Spleen (tissue), 11 donors: ENCODE data around the gene GRID2. TPM values are rescaled to one million over a fixed set of nuclear protein-coding genes. Genes with fewer than 3 reads are reported as not detected.
"Not testable (repeated sequence)": the region's sequence is repeated elsewhere in the genome, so short reads cannot be mapped to it uniquely, and the experiment has no call there.

Source experiments
- DNase-seq: peaks from one replicate; pipeline ENCODE4 v3.0.0-alpha.2; 2020
- H3K27ac ChIP-seq, 8 donors: fragments of 200-600 bp; sonication (generic) in 7 of 8; 1 replicate in 4 of 8; 2 replicates in 4 of 8; pipeline versions ENCODE4 v1.5.0 to v1.8.0; 2016 to 2021; ENCODE audit warnings: inconsistent platforms in 4 of 8, mild to moderate bottlenecking in 4 of 8, moderate library complexity in 1 of 8
- H3K27me3 ChIP-seq, 7 donors: fragments of 200-600 bp; sonication (generic) in 6 of 7; replicated peaks in 1 of 7; 1 replicate in 4 of 7; 2 replicates in 3 of 7; pipeline versions ENCODE4 v1.5.0 to v1.8.0; 2016 to 2021; ENCODE audit warnings: inconsistent platforms in 3 of 7, mild to moderate bottlenecking in 1 of 7
- H3K36me3 ChIP-seq, 6 donors: fragments of 200-600 bp; sonication (generic) in 5 of 6; 1 replicate in 4 of 6; 2 replicates in 2 of 6; pipeline versions ENCODE4 v1.5.0 to v1.8.0; 2016 to 2021; ENCODE audit warnings: inconsistent platforms in 2 of 6
- H3K4me1 ChIP-seq, 6 donors: fragments of 200-600 bp; sonication (generic) in 5 of 6; 1 replicate in 3 of 6; 2 replicates in 3 of 6; pipeline versions ENCODE4 v1.5.0 to v1.8.0; 2016 to 2021; ENCODE audit warnings: inconsistent platforms in 3 of 6
- H3K4me3 ChIP-seq, 8 donors: fragments of 200-600 bp; sonication (generic) in 7 of 8; 1 replicate in 4 of 8; 2 replicates in 4 of 8; pipeline versions ENCODE4 v1.5.0 to v1.8.0; 2016 to 2021; ENCODE audit warnings: inconsistent platforms in 4 of 8, mild to moderate bottlenecking in 4 of 8, moderate library complexity in 2 of 8
- H3K9me3 ChIP-seq, 8 donors: fragments of 200-600 bp; sonication (generic) in 7 of 8; 1 replicate in 4 of 8; 2 replicates in 4 of 8; pipeline versions ENCODE4 v1.5.0 to v1.8.0; 2016 to 2021; ENCODE audit warnings: inconsistent platforms in 4 of 8
- POLR2A ChIP-seq, 3 donors: fragments of 450-650 bp; IDR thresholded peaks; one replicate each; pipeline ENCODE4 v1.5.1; 2017; ENCODE audit warnings: antibody characterized with exemption in 3 of 3, mild to moderate bottlenecking in 1 of 3
- POLR2AphosphoS5 ChIP-seq, 3 donors: sonication (generic); formaldehyde crosslinking; IDR thresholded peaks; one replicate each; pipeline ENCODE4 v1.5.1; 2017; ENCODE audit warnings: antibody characterized with exemption in 3 of 3
- WGBS, 5 donors: extraction: QIAGEN DNeasy Blood & Tissue Kit in 3 of 5; methylation state at CpG; one replicate each; pipeline versions ENCODE4 v1.1.5 to v1.1.7; 2013 to 2018; 5-methylcytosine and 5-hydroxymethylcytosine counted together
- intact Hi-C: fragments of 100-400 bp; cut with DNase I; formaldehyde crosslinking; loops from one replicate; pipeline ENCODE4 v1.15.0; 2023; ENCODE audit warnings: low total_unique reads
- polyA plus RNA-seq, 3 donors: library from polyadenylated mRNA; stranded (reverse); fragments of 200-250 nt; gene quantifications; one replicate each; pipeline ENCODE4 v1.2.1, GENCODE V29; 2013
- total RNA-seq, 7 donors: library from RNA; depleted of rRNA in 3 of 7; stranded (reverse); fragments of >200 nt in 3 of 7; fragmentation: NEBNext Ultra II Directional in 4 of 7; extraction: Animal tissue kit (Norgen Biotek cat#: 25700) in 4 of 7; gene quantifications; one replicate each; pipeline versions ENCODE4 v1.1.0 to v1.2.1, GENCODE V29; 2016 to 2021
- TF ChIP-seq, protein P1 (sequence below), 11 experiments: fragments of 200-600 bp in 7 of 11; fragments of 450-650 bp in 4 of 11; sonication (generic) in 4 of 11; IDR thresholded peaks in 8 of 11; conservative IDR thresholded peaks in 3 of 11; 1 replicate in 7 of 11; 2 replicates in 4 of 11; pipeline versions ENCODE4 v1.4.0 to v1.8.0; 2016 to 2021; ENCODE audit warnings: antibody characterized with exemption in 11 of 11, inconsistent platforms in 4 of 11, mild to moderate bottlenecking in 1 of 11
- donor health status: healthy with polysubstance abuse.
- donor health status: DM: no; HTN: no; CAD: no; lungs with moderate emphysema.
- donor health status: DM: no; HTN: no; CAD: no.
- donor health status: Bipolar disorder and iron deficiency.
- donor health status: healthy.
- donor health status: DM: no; HTN: no; CAD: no.
- donor health status: DM: yes; HTN: yes; CAD: no.

The GRID2 gene
- total and polyA plus RNA-seq, 10 donors: 0.03 to 0.92 (median 0.22) TPM; not detected in 4

DNA sequence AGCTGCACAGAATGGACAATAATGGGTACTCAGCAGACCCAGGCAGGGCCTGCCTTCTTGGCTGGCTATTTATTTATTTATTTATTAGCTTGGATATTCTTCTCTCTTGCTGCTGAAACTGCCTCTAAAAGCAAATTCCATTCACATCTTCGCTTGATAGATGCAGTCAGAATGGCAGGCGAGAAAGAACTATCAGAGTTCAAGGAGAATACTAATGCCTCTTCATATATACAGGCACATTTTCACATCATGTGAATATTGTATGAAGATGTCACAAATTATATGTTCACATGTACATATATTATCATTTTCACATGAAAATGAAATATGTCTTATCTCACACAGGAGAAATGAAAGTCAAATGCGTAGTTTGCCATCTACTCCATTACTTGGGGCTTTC, 1045.1 kb downstream of the GRID2 start:
- Histone ChIP-seq H3K27ac (no peak overlapping the region), H3K9me3 (no peaks in the 10 kb centered on the region), H3K27me3 (no peaks in the 10 kb centered on the region), H3K4me3 (no peak overlapping the region), H3K36me3 (no peaks in the 10 kb centered on the region), H3K4me1 (no peaks in the 10 kb centered on the region)
- intact Hi-C loops: no loop called here
- TF ChIP-seq, protein P1, sequence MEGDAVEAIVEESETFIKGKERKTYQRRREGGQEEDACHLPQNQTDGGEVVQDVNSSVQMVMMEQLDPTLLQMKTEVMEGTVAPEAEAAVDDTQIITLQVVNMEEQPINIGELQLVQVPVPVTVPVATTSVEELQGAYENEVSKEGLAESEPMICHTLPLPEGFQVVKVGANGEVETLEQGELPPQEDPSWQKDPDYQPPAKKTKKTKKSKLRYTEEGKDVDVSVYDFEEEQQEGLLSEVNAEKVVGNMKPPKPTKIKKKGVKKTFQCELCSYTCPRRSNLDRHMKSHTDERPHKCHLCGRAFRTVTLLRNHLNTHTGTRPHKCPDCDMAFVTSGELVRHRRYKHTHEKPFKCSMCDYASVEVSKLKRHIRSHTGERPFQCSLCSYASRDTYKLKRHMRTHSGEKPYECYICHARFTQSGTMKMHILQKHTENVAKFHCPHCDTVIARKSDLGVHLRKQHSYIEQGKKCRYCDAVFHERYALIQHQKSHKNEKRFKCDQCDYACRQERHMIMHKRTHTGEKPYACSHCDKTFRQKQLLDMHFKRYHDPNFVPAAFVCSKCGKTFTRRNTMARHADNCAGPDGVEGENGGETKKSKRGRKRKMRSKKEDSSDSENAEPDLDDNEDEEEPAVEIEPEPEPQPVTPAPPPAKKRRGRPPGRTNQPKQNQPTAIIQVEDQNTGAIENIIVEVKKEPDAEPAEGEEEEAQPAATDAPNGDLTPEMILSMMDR (IDR thresholded peaks at IDR 0.05 in 8 of 11, conservative IDR thresholded peaks at IDR 0.05 in 3 of 11): no peak
- TF ChIP-seq POLR2AphosphoS5 (IDR thresholded peaks at IDR 0.05): no peak
- no peak for TF ChIP-seq POLR2A (IDR thresholded peaks at IDR 0.05)
- no peak for DNase-seq
- WGBS, 5 donors: 88 to 96% (median 93%) methylated on average over 3 of the region's 3 CpGs

DNA sequence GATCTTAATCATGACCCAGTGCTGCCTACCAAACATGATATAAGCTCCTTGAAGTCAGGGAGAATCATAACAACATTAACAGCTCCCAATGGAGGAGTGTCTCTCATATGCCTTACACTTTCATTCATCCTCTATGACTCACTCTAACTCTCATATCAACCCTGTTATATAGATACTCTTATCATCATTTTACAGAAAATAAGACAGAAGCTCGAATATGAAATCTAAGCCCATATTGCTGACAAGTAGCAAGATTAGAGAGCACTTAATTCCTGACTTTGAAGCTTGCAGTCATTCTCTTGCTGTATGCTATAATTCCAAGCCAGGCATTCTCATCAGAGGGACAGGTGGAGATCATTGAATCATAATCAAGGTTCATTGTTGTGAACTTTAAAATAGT, 1048.1 kb downstream of the GRID2 start:
- Histone ChIP-seq H3K4me1 (no peaks in the 10 kb centered on the region), H3K27me3 (no peaks in the 10 kb centered on the region), H3K36me3 (no peaks in the 10 kb centered on the region), H3K4me3 (no peak overlapping the region), H3K9me3 (no peaks in the 10 kb centered on the region), H3K27ac (no peak overlapping the region)
- WGBS, 5 donors: 55 to 68% (median 65%) methylated on average over 1 of the region's 1 CpG
- TF ChIP-seq, protein P1 (IDR thresholded peaks at IDR 0.05 in 8 of 11, conservative IDR thresholded peaks at IDR 0.05 in 3 of 11): no peak
- TF ChIP-seq POLR2A (IDR thresholded peaks at IDR 0.05): no peak
- TF ChIP-seq POLR2AphosphoS5 (IDR thresholded peaks at IDR 0.05): no peak
- intact Hi-C loops: no loop called here
- no peak for DNase-seq

DNA sequence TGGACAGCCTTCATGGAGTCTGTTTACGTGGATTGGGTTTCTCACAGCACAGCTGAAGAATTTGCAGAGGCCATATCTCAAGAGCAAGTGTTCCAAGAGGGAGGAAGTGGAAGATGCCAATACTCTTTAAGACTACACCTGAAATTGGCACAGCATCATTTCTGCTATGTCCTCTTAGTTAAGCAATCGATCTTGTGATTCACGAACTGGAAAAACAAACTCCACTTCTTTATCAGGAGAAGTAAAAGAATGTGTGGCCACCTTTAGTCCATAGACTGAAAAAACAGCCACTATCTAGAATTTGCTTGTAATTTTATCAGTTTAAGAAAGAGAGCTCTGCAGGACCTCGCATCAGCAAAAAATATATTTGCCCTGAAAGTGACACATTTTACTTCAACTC, 1051.6 kb downstream of the GRID2 start:
- Histone ChIP-seq H3K4me3 (no peak overlapping the region), H3K9me3 (no peaks in the 10 kb centered on the region), H3K27me3 (no peaks in the 10 kb centered on the region), H3K36me3 (no peaks in the 10 kb centered on the region), H3K27ac (no peak overlapping the region), H3K4me1 (no peaks in the 10 kb centered on the region)
- intact Hi-C loops: no loop called here
- TF ChIP-seq POLR2AphosphoS5 (IDR thresholded peaks at IDR 0.05) (no peak), POLR2A (IDR thresholded peaks at IDR 0.05) (no peak)
- TF ChIP-seq, protein P1 (IDR thresholded peaks at IDR 0.05 in 8 of 11, conservative IDR thresholded peaks at IDR 0.05 in 3 of 11): no peak
- DNase-seq: no peak
- 68 to 95% (median 87%) methylated on average over 4 of the region's 4 CpGs for WGBS, 5 donors

DNA sequence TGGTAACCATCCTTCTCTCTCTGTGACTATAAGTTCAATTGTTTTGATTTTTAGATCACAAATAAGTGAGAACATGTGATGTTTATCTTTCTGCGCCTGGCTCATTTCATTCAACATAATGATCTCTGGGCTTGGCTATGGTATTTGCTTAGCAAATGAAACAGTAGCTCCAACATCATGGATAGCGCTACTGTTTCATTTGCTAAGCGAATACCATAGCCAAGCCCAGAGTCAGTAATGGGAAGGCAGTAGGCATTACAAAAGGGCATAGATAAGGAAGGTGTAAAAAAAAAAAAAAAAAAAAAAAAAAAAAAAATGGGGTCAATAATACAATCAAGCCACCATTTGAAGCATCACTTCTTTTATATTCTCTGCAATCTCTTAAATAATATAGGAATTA, 1055.8 kb downstream of the GRID2 start:
- H3K4me1 ChIP-seq: no peaks in the 10 kb centered on the region
- H3K27ac ChIP-seq: no peak overlapping the region
- peaks cover 0 to 25% (median 12%) of the 10 kb centered on the region in 8 donors for H3K9me3 ChIP-seq
- H3K4me3 ChIP-seq: no peak overlapping the region
- H3K36me3 ChIP-seq: no peaks in the 10 kb centered on the region
- WGBS, 5 donors: 77 to 98% (median 94%) methylated on average over 3 of the region's 3 CpGs
- TF ChIP-seq POLR2AphosphoS5 (IDR thresholded peaks at IDR 0.05): no peak
- TF ChIP-seq POLR2A (IDR thresholded peaks at IDR 0.05): no peak
- TF ChIP-seq, protein P1 (IDR thresholded peaks at IDR 0.05 in 8 of 11, conservative IDR thresholded peaks at IDR 0.05 in 3 of 11): no peak
- intact Hi-C loops: no loop called here
- no peaks in the 10 kb centered on the region for H3K27me3 ChIP-seq
- no peak for DNase-seq

DNA sequence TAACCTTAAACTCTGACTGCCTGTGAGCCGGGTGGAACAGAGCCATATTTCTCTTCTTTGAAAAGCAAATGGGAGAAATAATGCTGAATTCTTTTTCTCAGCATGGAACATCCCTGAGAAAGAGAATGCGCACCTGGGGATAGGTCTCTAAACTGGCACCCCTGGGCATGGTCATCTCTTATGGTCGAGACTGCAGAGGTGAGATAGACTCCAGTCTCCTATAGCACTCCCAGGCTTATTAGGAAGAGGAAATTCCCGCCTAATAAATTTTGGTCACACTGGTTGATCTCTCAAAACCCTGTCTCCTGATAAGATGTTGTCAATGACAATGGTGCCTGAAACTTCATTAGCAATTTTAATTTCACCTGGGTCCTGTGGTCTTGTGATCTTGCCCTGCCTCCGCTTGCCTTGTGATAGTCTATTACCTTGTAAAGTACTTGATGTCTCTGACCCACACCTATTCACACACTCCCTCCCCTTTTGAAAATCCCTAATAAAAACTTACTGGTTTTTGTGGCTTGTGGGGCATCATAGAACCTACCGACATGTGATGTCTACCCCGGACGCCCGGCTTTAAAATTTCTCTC, 1062.5 kb downstream of the GRID2 start:
- H3K27ac ChIP-seq, H3K27me3 ChIP-seq, intact Hi-C loops, DNase-seq, H3K36me3 ChIP-seq, H3K4me1 ChIP-seq, H3K4me3 ChIP-seq: not testable (repeated sequence)
- peaks cover 0 to 42% (median 27%) of the 10 kb centered on the region in 8 donors for H3K9me3 ChIP-seq
- WGBS, 5 donors: 83 to 91% (median 87%) methylated on average over 9 of the region's 9 CpGs
